Endodermal cell (in vitro differentiated cells): ENCODE results near the gene GRM3. TPM values are rescaled to one million over a fixed set of nuclear protein-coding genes. Genes with fewer than 3 reads are reported as not detected.

Source experiments
- DNase-seq: peaks from one replicate; pipeline ENCODE4 v3.0.0-alpha.2; 2017
- H3K27ac ChIP-seq: 2 replicates; pipeline ENCODE4 v1.5.1; 2013; ENCODE audit warnings: mild to moderate bottlenecking, low read depth, low read length, moderate library complexity
- H3K27me3 ChIP-seq: 2 replicates; pipeline ENCODE4 v1.6.1; 2013; ENCODE audit warnings: mild to moderate bottlenecking, low read length, moderate library complexity; ENCODE audit not compliant: insufficient read depth, control insufficient read depth, poor library complexity, severe bottlenecking
- H3K36me3 ChIP-seq: 2 replicates; pipeline ENCODE4 v1.7.0; 2013; ENCODE audit warnings: mild to moderate bottlenecking, low read length, moderate library complexity; ENCODE audit not compliant: control insufficient read depth, insufficient read depth
- H3K4me1 ChIP-seq: one replicate; pipeline ENCODE4 v1.7.0; 2013; ENCODE audit warnings: low read length; ENCODE audit not compliant: control insufficient read depth, insufficient read depth
- H3K4me3 ChIP-seq: 2 replicates; pipeline ENCODE4 v1.5.1; 2013; ENCODE audit warnings: mild to moderate bottlenecking, low read length, moderate library complexity
- H3K9ac ChIP-seq: 2 replicates; pipeline ENCODE4 v1.6.1; 2013; ENCODE audit warnings: mild to moderate bottlenecking, low read length, moderate library complexity; ENCODE audit not compliant: poor library complexity, severe bottlenecking; ENCODE audit errors: extremely low read depth
- H3K9me3 ChIP-seq: 2 replicates; pipeline ENCODE4 v1.6.1; 2013; ENCODE audit warnings: mild to moderate bottlenecking, low read length, moderate library complexity; ENCODE audit not compliant: control insufficient read depth
- H3K27ac Mint-ChIP-seq: 2 replicates; pipeline ENCODE4 v1.8.0; 2020; ENCODE audit warnings: mixed read lengths
- H3K27me3 Mint-ChIP-seq: 2 replicates; pipeline ENCODE4 v1.8.0; 2021; ENCODE audit warnings: mild to moderate bottlenecking, mixed read lengths; ENCODE audit not compliant: insufficient read depth
- H3K36me3 Mint-ChIP-seq: 2 replicates; pipeline ENCODE4 v1.8.0; 2020; ENCODE audit warnings: low read depth, mixed read lengths
- H3K4me1 Mint-ChIP-seq: 2 replicates; pipeline ENCODE4 v1.8.0; 2020; ENCODE audit warnings: mixed read lengths
- H3K4me3 Mint-ChIP-seq: 2 replicates; pipeline ENCODE4 v1.8.0; 2020; ENCODE audit warnings: mild to moderate bottlenecking, moderate library complexity, mixed read lengths
- H3K9me3 Mint-ChIP-seq: 2 replicates; pipeline ENCODE4 v1.8.0; 2020; ENCODE audit warnings: mild to moderate bottlenecking, mixed read lengths
- CTCF ChIP-seq: fragments of 200-600 bp; sonication (generic); conservative IDR thresholded peaks from 2 replicates; pipeline ENCODE4 v1.5.0; 2021; ENCODE audit warnings: antibody characterized with exemption, mild to moderate bottlenecking
- WGBS, 2 experiments: methylation state at CpG; one replicate each; pipeline versions ENCODE4 v1.1.5 to v1.1.7; 2013; ENCODE audit warnings: missing lambda C conversion rate in 2 of 2, mixed read lengths in 1 of 2; ENCODE audit not compliant: insufficient coverage in 1 of 2, insufficient read length in 1 of 2; 5-methylcytosine and 5-hydroxymethylcytosine counted together
- total RNA-seq, 2 donors: library from RNA; stranded (reverse); fragmentation: NEBNext Ultra II Directional in 1 of 2; extraction: Animal tissue kit (Norgen Biotek cat#: 25700) in 1 of 2; gene quantifications; 2 replicates in 1 of 2; 3 replicates in 1 of 2; pipeline ENCODE4 v1.2.1, GENCODE V29; 2021

GRM3 gene
- total RNA-seq, 2 donors from 2014 or later: 0.75 to 0.91 TPM

DNA sequence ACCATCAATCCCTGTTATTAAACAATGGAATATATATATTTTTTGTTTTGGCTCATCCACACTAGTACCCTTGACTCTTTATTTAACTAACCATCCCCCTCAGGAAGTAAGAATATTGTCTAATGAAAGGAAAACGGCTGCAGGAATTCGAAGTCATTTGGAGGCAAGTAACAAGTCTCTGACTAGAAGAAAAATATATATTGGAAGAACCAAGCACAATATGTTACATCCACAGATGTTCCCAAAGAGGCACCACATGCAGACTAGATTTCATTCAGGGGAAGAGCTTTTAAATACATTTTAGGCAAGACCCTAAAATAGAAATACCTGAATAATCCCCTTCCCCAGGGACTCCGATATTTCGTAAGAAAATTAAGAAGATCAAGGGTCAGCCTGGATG lies 104.5 kb downstream of the GRM3 start:
- H3K27ac Mint-ChIP-seq: no peak overlapping the region
- Histone ChIP-seq H3K36me3 (no peaks in the 10 kb centered on the region), H3K27ac (no peak overlapping the region), H3K4me3 (no peak overlapping the region), H3K9me3 (no peaks in the 10 kb centered on the region), H3K9ac (no peak overlapping the region), H3K27me3 (no peaks in the 10 kb centered on the region), H3K4me1 (peaks cover 11% of the 10 kb centered on the region)
- 79 to 100% methylated on average over 2 to 4 of the region's 4 CpGs for WGBS, 2 experiments
- H3K9me3 Mint-ChIP-seq: no peaks in the 10 kb centered on the region
- no peak for TF ChIP-seq CTCF
- no peaks in the 10 kb centered on the region for H3K36me3 Mint-ChIP-seq
- H3K4me3 Mint-ChIP-seq: no peak overlapping the region
- H3K27me3 Mint-ChIP-seq: no peaks in the 10 kb centered on the region
- H3K4me1 Mint-ChIP-seq: peaks cover 24% of the 10 kb centered on the region
- no peak for DNase-seq

DNA sequence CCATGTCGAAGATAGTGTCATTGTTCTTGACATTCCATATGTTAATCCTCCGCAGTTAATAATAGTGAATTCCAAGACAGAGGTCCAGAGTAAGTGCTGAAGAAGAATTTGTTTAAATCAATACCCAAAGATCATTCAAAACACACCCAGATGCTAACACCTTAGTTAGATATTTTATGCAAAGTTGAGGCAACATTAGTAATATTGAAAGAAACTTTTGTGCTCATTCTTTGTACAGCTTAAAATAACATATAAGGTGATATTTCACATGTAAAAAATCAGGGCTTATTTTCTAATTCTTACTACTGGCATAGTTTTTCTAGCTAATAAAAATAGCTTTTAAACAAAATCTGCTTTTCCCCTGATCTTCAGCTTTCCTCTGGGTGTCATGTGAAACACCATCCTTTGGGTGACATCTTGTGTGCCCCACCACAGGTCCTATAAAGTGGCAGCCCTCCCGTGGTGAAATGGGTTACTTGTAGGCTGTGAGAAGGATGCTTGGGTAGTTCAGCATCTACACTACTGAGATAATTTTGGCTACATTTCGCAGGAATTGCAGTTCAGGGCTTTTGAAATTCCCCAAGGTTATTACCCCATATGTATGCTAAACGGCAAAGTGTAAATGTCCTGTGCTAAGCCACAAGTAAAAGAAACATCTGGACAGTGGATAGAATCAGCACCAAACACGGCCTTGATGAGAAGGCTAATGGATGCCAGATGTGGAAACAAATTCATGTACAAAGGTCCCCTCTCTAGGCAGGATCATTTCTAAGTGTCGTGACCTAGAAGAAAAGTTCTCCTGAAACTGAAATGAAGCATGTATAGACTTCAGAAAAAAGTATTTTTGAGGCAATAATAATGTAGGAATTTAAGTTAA lies 105.4 kb downstream of the GRM3 start:
- 93 to 95% methylated on average over 6 to 7 of the region's 7 CpGs for WGBS, 2 experiments
- Histone ChIP-seq H3K27ac (no peak overlapping the region), H3K4me1 (peaks cover 11% of the 10 kb centered on the region), H3K4me3 (no peak overlapping the region), H3K9ac (no peak overlapping the region), H3K27me3 (no peaks in the 10 kb centered on the region), H3K9me3 (no peaks in the 10 kb centered on the region), H3K36me3 (no peaks in the 10 kb centered on the region)
- Mint-ChIP-seq H3K36me3 (no peaks in the 10 kb centered on the region), H3K27me3 (no peaks in the 10 kb centered on the region), H3K4me1 (peaks cover 24% of the 10 kb centered on the region), H3K27ac (no peak overlapping the region), H3K4me3 (no peak overlapping the region), H3K9me3 (no peaks in the 10 kb centered on the region)
- no peak for TF ChIP-seq CTCF
- no peak for DNase-seq

- WGBS, 2 experiments: 86 to 99% methylated on average over 3 of the region's 4 CpGs
- Mint-ChIP-seq H3K27ac (no peak overlapping the region), H3K36me3 (no peaks in the 10 kb centered on the region), H3K4me3 (no peak overlapping the region), H3K9me3 (no peaks in the 10 kb centered on the region), H3K4me1 (peaks cover 21% of the 10 kb centered on the region), H3K27me3 (no peaks in the 10 kb centered on the region)
- Histone ChIP-seq H3K9ac (no peak overlapping the region), H3K36me3 (no peaks in the 10 kb centered on the region), H3K4me3 (no peak overlapping the region), H3K9me3 (no peaks in the 10 kb centered on the region), H3K27ac (no peak overlapping the region), H3K4me1 (peaks cover 5% of the 10 kb centered on the region), H3K27me3 (no peaks in the 10 kb centered on the region)
- DNase-seq: no peak
- TF ChIP-seq CTCF: no peak
Observed at GRCh38 chr7:86749741-86750665, 106.3 kb downstream of the GRM3 start.
